Breast epithelium (tissue), 4 donors: ENCODE results near the gene ADGRF1. TPM values are rescaled to one million over a fixed set of nuclear protein-coding genes. Genes with fewer than 3 reads are reported as not detected.

Source experiments
- DNase-seq, 2 donors: peaks; one replicate each; pipeline ENCODE4 v3.0.0-alpha.2; 2019; ENCODE audit warnings: low spot score in 2 of 2
- H3K27ac ChIP-seq, 2 donors: fragments of 200-600 bp; sonication (generic) in 1 of 2; one replicate each; pipeline ENCODE4 v1.5.1; 2016 to 2019; ENCODE audit warnings: mild to moderate bottlenecking in 1 of 2
- H3K27me3 ChIP-seq, 2 donors: fragments of 200-600 bp; sonication (generic) in 1 of 2; one replicate each; pipeline versions ENCODE4 v1.5.1 to v1.6.0; 2017 to 2019; ENCODE audit warnings: control low read depth in 1 of 2, mild to moderate bottlenecking in 1 of 2
- H3K36me3 ChIP-seq: fragments of 200-600 bp; one replicate; pipeline ENCODE4 v1.5.1; 2019
- H3K4me1 ChIP-seq, 2 donors: fragments of 200-600 bp; sonication (generic); one replicate each; pipeline ENCODE4 v1.5.1; 2016 to 2019; ENCODE audit warnings: control low read depth in 1 of 2
- H3K4me3 ChIP-seq, 3 donors: fragments of 200-600 bp; sonication (generic); 1 replicate in 2 of 3; 2 replicates in 1 of 3; pipeline ENCODE4 v1.5.1; 2016 to 2019; ENCODE audit warnings: mild to moderate bottlenecking in 3 of 3, moderate library complexity in 2 of 3
- H3K9me3 ChIP-seq, 2 donors: fragments of 200-600 bp; sonication (generic) in 1 of 2; one replicate each; pipeline ENCODE4 v1.5.1; 2016 to 2019; ENCODE audit warnings: control low read depth in 1 of 2
- CTCF ChIP-seq, 3 donors: fragments of 450-650 bp; IDR thresholded peaks; one replicate each; pipeline ENCODE4 v1.5.1; 2016 to 2017; ENCODE audit warnings: antibody characterized with exemption in 3 of 3, mild to moderate bottlenecking in 3 of 3, moderate library complexity in 3 of 3
- POLR2A ChIP-seq: fragments of 450-650 bp; IDR thresholded peaks from one replicate; pipeline ENCODE4 v1.6.1; 2016; ENCODE audit warnings: antibody characterized with exemption, mild to moderate bottlenecking, moderate library complexity
- POLR2AphosphoS5 ChIP-seq, 3 donors: sonication (generic); formaldehyde crosslinking; IDR thresholded peaks; one replicate each; pipeline ENCODE4 v1.6.1; 2017; ENCODE audit warnings: antibody characterized with exemption in 3 of 3
- intact Hi-C: fragments of 100-400 bp; cut with DNase I; formaldehyde crosslinking; loops from one replicate; pipeline ENCODE4 v1.15.1; 2023; ENCODE audit warnings: low total_unique reads
- total RNA-seq, 3 donors: library from RNA; depleted of rRNA; stranded (reverse); fragments of >200 nt; gene quantifications; one replicate each; pipeline ENCODE4 v1.1.0, GENCODE V29; 2016

The ADGRF1 gene
- total RNA-seq, 3 donors from 2014 or later = 0.66 to 3.5 TPM; not detected in 1

DNA sequence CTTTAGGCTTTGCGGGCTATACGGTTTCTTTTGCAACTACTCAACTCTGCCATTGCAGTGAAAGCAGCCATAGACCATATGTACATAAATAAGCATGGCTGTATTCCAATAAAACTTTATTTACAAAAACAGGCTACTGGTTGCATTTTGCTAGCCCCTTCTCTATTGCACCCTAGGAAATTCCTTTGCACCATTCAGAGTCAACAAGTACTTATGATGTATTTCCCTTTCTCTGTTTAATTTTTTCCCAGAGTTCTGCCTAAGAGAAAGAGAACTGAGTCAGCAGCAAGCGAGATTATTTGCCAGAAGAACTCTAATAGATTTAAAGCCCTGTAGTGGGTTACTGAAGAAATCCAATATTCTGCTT, 33.8 kb downstream of the ADGRF1 start:
- Histone ChIP-seq H3K4me1 (no peaks in the 10 kb centered on the region), H3K4me3 (no peak overlapping the region), H3K27ac (peak overlapping the region; percentile 27 to 52), H3K9me3 (no peaks in the 10 kb centered on the region), H3K36me3 (no peaks in the 10 kb centered on the region), H3K27me3 (no peaks in the 10 kb centered on the region)
- DNase-seq = no peak
- TF ChIP-seq POLR2AphosphoS5 (IDR thresholded peaks at IDR 0.05) (no peak), POLR2A (no peak), CTCF (IDR thresholded peaks at IDR 0.05) (no peak)
- intact Hi-C loops = loop anchor here (2.0 kb wide), 1 partner anchor 44 kb away; no protein-coding TSS in a partner anchor

DNA sequence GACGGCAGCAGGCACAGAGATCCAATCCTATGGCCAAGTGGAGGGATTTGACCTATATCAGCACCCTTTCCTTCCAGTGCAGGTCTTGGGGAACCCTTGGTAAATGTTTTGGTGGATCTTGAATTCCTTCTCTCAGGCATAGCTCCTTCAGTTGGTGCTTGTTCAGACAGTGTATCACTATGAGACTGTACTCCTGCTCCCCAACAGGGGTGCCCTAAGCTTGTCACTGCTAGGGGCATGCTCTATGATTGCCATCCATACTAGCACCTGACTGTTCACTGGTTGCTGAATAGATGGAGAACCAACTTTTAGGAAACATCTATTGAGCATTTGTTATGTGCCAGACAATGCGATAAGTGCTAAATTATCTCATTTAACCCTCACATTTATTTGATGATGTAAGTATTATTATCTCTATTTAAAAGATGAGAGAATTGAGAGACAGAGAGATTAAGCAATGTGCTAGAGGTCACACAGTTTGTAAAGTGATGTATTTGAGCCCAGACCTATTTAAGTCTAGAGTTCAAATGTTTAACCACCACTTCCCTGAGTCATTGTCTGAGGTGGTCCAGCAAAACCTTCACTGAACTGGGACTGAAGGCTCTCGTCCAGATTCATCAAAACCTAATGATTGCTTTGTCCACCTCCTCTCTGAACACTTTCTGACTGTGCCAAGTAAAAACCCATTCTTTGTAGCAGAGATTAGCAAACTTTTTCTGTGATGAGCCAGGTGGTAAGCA, 34.3 kb downstream of the ADGRF1 start:
- TF ChIP-seq CTCF (IDR thresholded peaks at IDR 0.05) (no peak), POLR2A (no peak), POLR2AphosphoS5 (IDR thresholded peaks at IDR 0.05) (no peak)
- no peaks in the 10 kb centered on the region for H3K9me3 ChIP-seq
- no peak overlapping the region for H3K4me3 ChIP-seq
- DNase-seq = no peak
- H3K27me3 ChIP-seq = no peaks in the 10 kb centered on the region
- intact Hi-C loops = loop anchor here (2.0 kb wide), 1 partner anchor 43 kb away; no protein-coding TSS in a partner anchor
- H3K36me3 ChIP-seq = no peaks in the 10 kb centered on the region
- no peaks in the 10 kb centered on the region for H3K4me1 ChIP-seq
- H3K27ac ChIP-seq = peak overlapping the region in 1 of 2 donors; percentile 52

DNA sequence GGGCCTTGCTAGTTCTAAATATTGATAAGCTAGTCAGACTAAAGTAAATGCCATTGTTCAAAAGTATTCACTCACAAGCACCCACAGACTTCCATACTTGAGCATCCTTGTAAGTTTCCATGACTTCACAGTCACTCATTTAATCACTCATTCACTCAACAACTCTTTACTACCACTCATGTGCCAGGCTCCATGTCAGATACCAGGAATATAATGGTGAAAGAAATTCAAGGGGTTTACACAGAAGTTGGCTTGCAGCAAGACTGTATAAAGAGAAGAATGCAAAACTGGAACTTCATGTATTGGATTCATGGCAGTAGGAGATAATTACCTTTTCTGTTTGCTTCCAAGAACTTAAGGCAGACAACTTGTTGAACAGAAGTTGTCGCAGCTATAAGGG, 36.6 kb downstream of the ADGRF1 start:
- intact Hi-C loops = no loop called here

GRCh38 chr6:47004463-47004862, 37.7 kb downstream of the ADGRF1 start:
- H3K27ac ChIP-seq = no peak overlapping the region
- DNase-seq = no peak
- no peak for TF ChIP-seq CTCF (IDR thresholded peaks at IDR 0.05)
- TF ChIP-seq POLR2AphosphoS5 (IDR thresholded peaks at IDR 0.05) = no peak
- TF ChIP-seq POLR2A = no peak
- intact Hi-C loops = no loop called here
- no peaks in the 10 kb centered on the region for H3K36me3 ChIP-seq
- no peaks in the 10 kb centered on the region for H3K27me3 ChIP-seq
- H3K9me3 ChIP-seq = no peaks in the 10 kb centered on the region
- no peak overlapping the region for H3K4me3 ChIP-seq
- H3K4me1 ChIP-seq = no peaks in the 10 kb centered on the region

More for the DNA sequence above, 36.6 kb downstream of the ADGRF1 start:
- Histone ChIP-seq H3K27ac (no peak overlapping the region), H3K4me3 (no peak overlapping the region), H3K9me3 (no peaks in the 10 kb centered on the region), H3K4me1 (no peaks in the 10 kb centered on the region), H3K36me3 (no peaks in the 10 kb centered on the region), H3K27me3 (no peaks in the 10 kb centered on the region)
- TF ChIP-seq CTCF (IDR thresholded peaks at IDR 0.05) (no peak), POLR2AphosphoS5 (IDR thresholded peaks at IDR 0.05) (no peak), POLR2A (no peak)
- DNase-seq = no peak

DNA sequence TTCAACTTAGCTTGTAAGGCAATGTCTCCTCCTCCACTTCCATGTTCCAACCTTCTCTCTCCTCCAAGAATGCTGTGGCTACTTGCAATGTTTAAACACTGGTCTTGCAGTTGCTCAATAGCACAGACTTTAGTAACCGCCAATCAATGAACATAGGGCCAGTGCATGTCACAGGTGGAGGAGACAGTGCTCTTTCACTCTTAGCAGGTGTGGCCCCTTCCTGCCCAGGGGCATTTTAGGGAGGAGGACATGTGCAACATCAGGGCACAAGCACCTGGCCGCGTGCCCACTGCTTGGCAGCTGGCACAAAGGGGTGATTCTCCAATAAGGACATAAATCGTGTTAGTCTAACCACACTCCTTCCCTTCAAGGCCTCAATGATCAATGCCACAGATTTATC, 41.3 kb downstream of the ADGRF1 start:
- TF ChIP-seq POLR2AphosphoS5 (IDR thresholded peaks at IDR 0.05) (no peak), CTCF (IDR thresholded peaks at IDR 0.05) (no peak), POLR2A (no peak)
- no peaks in the 10 kb centered on the region for H3K4me1 ChIP-seq
- no peak overlapping the region for H3K4me3 ChIP-seq
- no peak overlapping the region for H3K27ac ChIP-seq
- H3K36me3 ChIP-seq = no peaks in the 10 kb centered on the region
- no peaks in the 10 kb centered on the region for H3K27me3 ChIP-seq
- peak in 1 of 2 donors; percentile 53 for DNase-seq
- no peaks in the 10 kb centered on the region for H3K9me3 ChIP-seq
- intact Hi-C loops = no loop called here
